ENCODE results near the gene CDT1.
"Not testable (repeated sequence)": the region's sequence is repeated elsewhere in the genome, so short reads cannot be mapped to it uniquely, and the experiment has no call there.

Gene CDT1

GRCh38 chr16:88820385-88821025 is 16.9 kb downstream of the CDT1 start:
- DNase-seq, result no peak

GRCh38 chr16:88821168-88821850 is 17.7 kb downstream of the CDT1 start:
- no peak for DNase-seq

GRCh38 chr16:88822281-88823040 is 18.9 kb downstream of the CDT1 start:
- no peak for DNase-seq

- not testable (repeated sequence) for DNase-seq
These were observed 20.1 kb downstream of the CDT1 start for GRCh38 chr16:88823646-88824045.

- no peak for DNase-seq
These were observed 20.9 kb downstream of the CDT1 start for GRCh38 chr16:88824256-88825077.

- no peak for DNase-seq
These were observed 21.6 kb downstream of the CDT1 start for GRCh38 chr16:88825146-88825545.

- no peak for DNase-seq
These were observed 22.7 kb downstream of the CDT1 start for GRCh38 chr16:88826070-88826840.

GRCh38 chr16:88827727-88828126 is 24.1 kb downstream of the CDT1 start:
- DNase-seq, result no peak

GRCh38 chr16:88828711-88829110 is 25.1 kb downstream of the CDT1 start:
- DNase-seq, result no peak

- DNase-seq, result no peak
These were observed 26.7 kb downstream of the CDT1 start for GRCh38 chr16:88830258-88830657.

GRCh38 chr16:88830783-88831182 is 27.2 kb downstream of the CDT1 start:
- no peak for DNase-seq

GRCh38 chr16:88831838-88832237 is 28.2 kb downstream of the CDT1 start:
- DNase-seq, result no peak

- no peak for DNase-seq
These were observed 29.5 kb downstream of the CDT1 start for GRCh38 chr16:88833086-88833485.

- DNase-seq, result no peak
These were observed 31.1 kb downstream of the CDT1 start for GRCh38 chr16:88834670-88835069.

GRCh38 chr16:88835383-88835782 is 31.8 kb downstream of the CDT1 start:
- no peak for DNase-seq

- DNase-seq, result no peak
These were observed 32.2 kb downstream of the CDT1 start for GRCh38 chr16:88835818-88836217.

GRCh38 chr16:88836791-88837190 is 33.2 kb downstream of the CDT1 start:
- DNase-seq, result no peak

GRCh38 chr16:88837806-88838205 is 34.2 kb downstream of the CDT1 start:
- DNase-seq, result no peak

- no peak for DNase-seq
These were observed 35.0 kb downstream of the CDT1 start for GRCh38 chr16:88838566-88838965.

- DNase-seq, result no peak
These were observed 35.5 kb downstream of the CDT1 start for GRCh38 chr16:88839026-88839529.

GRCh38 chr16:88839745-88840599 is 36.4 kb downstream of the CDT1 start:
- no peak for DNase-seq

All from COR-L47 (cell line).